Right lobe of liver (tissue), 4 donors: ENCODE data around the gene APOBEC2.

ENCODE experiments used
- POLR2A ChIP-seq: fragments of 450-650 bp; IDR thresholded peaks from one replicate; pipeline ENCODE4 v1.6.1; 2017; ENCODE audit warnings: antibody characterized with exemption, mild to moderate bottlenecking
- TF ChIP-seq, protein P1 (sequence below), 4 donors: fragments of 200-600 bp in 3 of 4; fragments of 450-650 bp in 1 of 4; IDR thresholded peaks; one replicate each; pipeline versions ENCODE4 v1.5.1 to v1.8.0; 2016 to 2022; ENCODE audit warnings: antibody characterized with exemption in 4 of 4, mild to moderate bottlenecking in 2 of 4
- donor health status: DM: no; HTN: no; CAD: no.
- donor health status: DM: no; HTN: no; CAD: no.
- donor health status: DM: no; HTN: yes; CAD: no.

DNA sequence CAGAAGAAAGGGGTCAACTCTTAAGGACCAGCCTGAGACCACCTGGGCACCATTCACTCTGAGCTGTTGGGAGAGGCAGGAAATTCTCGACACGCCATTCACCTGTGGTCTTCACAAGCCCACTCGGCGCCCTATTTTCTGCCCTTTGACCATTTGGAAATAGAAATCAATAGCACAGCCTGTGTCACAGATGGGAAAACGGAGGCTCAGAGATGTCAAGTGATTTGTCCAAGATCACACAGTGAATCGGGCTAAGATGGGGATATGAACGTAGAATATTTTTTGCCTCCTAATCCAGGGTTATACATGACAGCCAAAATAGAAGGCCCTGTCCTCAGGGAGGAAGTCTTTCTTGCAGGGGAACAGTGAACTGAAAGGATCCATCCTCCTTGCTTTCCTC lies 3.0 kb upstream of the APOBEC2 start:
- no peak for TF ChIP-seq POLR2A
- TF ChIP-seq, protein P1, sequence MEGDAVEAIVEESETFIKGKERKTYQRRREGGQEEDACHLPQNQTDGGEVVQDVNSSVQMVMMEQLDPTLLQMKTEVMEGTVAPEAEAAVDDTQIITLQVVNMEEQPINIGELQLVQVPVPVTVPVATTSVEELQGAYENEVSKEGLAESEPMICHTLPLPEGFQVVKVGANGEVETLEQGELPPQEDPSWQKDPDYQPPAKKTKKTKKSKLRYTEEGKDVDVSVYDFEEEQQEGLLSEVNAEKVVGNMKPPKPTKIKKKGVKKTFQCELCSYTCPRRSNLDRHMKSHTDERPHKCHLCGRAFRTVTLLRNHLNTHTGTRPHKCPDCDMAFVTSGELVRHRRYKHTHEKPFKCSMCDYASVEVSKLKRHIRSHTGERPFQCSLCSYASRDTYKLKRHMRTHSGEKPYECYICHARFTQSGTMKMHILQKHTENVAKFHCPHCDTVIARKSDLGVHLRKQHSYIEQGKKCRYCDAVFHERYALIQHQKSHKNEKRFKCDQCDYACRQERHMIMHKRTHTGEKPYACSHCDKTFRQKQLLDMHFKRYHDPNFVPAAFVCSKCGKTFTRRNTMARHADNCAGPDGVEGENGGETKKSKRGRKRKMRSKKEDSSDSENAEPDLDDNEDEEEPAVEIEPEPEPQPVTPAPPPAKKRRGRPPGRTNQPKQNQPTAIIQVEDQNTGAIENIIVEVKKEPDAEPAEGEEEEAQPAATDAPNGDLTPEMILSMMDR (IDR thresholded peaks at IDR 0.05), result no peak
